Heart right ventricle (tissue), 16 donors: ENCODE results near the gene GLI1. TPM values are rescaled to one million over a fixed set of nuclear protein-coding genes. Genes with fewer than 3 reads are reported as not detected.

Source experiments
- ATAC-seq, 8 donors: fragments of 200-7000 bp; cut with Tn5 transposase; one replicate each; pipeline ENCODE4 v1.9.1; 2020; ENCODE audit warnings: mild to moderate bottlenecking in 8 of 8, moderate library complexity in 8 of 8, moderate number of reproducible peaks in 1 of 8
- DNase-seq, 2 donors: peaks; one replicate each; pipeline ENCODE4 v3.0.0-alpha.2; 2020
- H3K27ac ChIP-seq, 10 donors: fragments of 200-600 bp; sonication (generic) in 2 of 10; one replicate each; pipeline versions ENCODE4 v1.5.0 to v1.8.0; 2020 to 2022; ENCODE audit warnings: mild to moderate bottlenecking in 3 of 10
- H3K27me3 ChIP-seq, 7 donors: fragments of 200-600 bp; one replicate each; pipeline ENCODE4 v1.8.0; 2021 to 2022; ENCODE audit warnings: mild to moderate bottlenecking in 2 of 7
- H3K36me3 ChIP-seq, 9 donors: fragments of 200-600 bp; sonication (generic) in 1 of 9; one replicate each; pipeline versions ENCODE4 v1.5.0 to v1.8.0; 2020 to 2022; ENCODE audit warnings: mild to moderate bottlenecking in 2 of 9
- H3K4me1 ChIP-seq, 9 donors: fragments of 200-600 bp; sonication (generic) in 1 of 9; one replicate each; pipeline versions ENCODE4 v1.5.0 to v1.8.0; 2020 to 2022; ENCODE audit warnings: mild to moderate bottlenecking in 4 of 9
- H3K4me3 ChIP-seq, 10 donors: fragments of 200-600 bp; sonication (generic) in 2 of 10; one replicate each; pipeline versions ENCODE4 v1.5.0 to v1.8.0; 2020 to 2022; ENCODE audit warnings: mild to moderate bottlenecking in 7 of 10, moderate library complexity in 2 of 10
- H3K9me3 ChIP-seq, 11 donors: fragments of 200-600 bp in 10 of 11; sonication (generic) in 2 of 11; one replicate each; pipeline versions ENCODE4 v1.5.0 to v1.8.0; 2013 to 2022; ENCODE audit warnings: mild to moderate bottlenecking in 2 of 11, control low read depth in 1 of 11, moderate library complexity in 1 of 11
- WGBS, 2 donors: extraction: QIAGEN DNeasy Blood & Tissue Kit; methylation state at CpG; one replicate each; pipeline ENCODE4 v1.1.7; 2013; ENCODE audit warnings: inconsistent platforms in 1 of 2; 5-methylcytosine and 5-hydroxymethylcytosine counted together
- intact Hi-C, 10 donors: fragments of 100-400 bp; cut with DNase I; formaldehyde crosslinking; loops; one replicate each; pipeline versions ENCODE4 v1.11.1 to v1.14.2; 2022
- polyA plus RNA-seq, 2 donors: library from polyadenylated mRNA; stranded (reverse); fragments of 200-250 nt; gene quantifications; one replicate each; pipeline ENCODE4 v1.2.3, GENCODE V29; 2013
- total RNA-seq, 10 donors: library from RNA; stranded (reverse); fragmentation: NEBNext Ultra II Directional in 3 of 10; extraction: Animal tissue kit (Norgen Biotek cat#: 25700) in 3 of 10; gene quantifications; one replicate each; pipeline versions ENCODE4 v1.2.1 to v1.2.4, GENCODE V29; 2021 to 2023
- TF ChIP-seq, protein P1 (sequence below), 9 donors: fragments of 200-600 bp; sonication (generic) in 2 of 9; IDR thresholded peaks; one replicate each; pipeline versions ENCODE4 v1.5.0 to v1.8.0; 2021 to 2022; ENCODE audit warnings: antibody characterized with exemption in 9 of 9, mild to moderate bottlenecking in 5 of 9, moderate library complexity in 1 of 9
- donor health status: Arrhythmogenic right ventricular cardiomyopathy.
- donor health status: ischemic (EF 13 %, LVEDD 7.1; RV severe dilation, severe dysfunction).
- donor health status: healthy with polysubstance abuse.
- donor health status: DM: no; HTN: yes; CAD: no.
- donor health status: DM: no; HTN: no; CAD: no.
- donor health status: ischemic (EF 25% LVEDD 6.9; RV normal size, moderate dysfunction).
- donor health status: ischemic (EF 25% LVEDD 5.7; RV mildly dilated, moderate dysfunction).
- donor health status: healthy.
- donor health status: DM: yes; HTN: yes; CAD: no.
- donor health status: Ischemic cardiomyopathy.
- donor health status: ischemic (EF 35%, LVEDD 5.7; RV mildly dilated, moderate dysfunction).
- donor health status: nonischemic (EF 11% LVEDD 7.7; RV severe dilation, severe dysfunction).
- donor health status: DM: yes; HTN: yes; CAD: no.
- donor health status: PGD.
- donor health status: ischemic (EF 29% LVEDD 5.4; RV normal size, mild dysfunction).
- donor health status: nonischemic (EF 23%, LVEDD 6.1; RV moderate dilation, normal function).

Gene GLI1
- total and polyA plus RNA-seq, 12 donors = 0.12 to 1.2 (median 0.59) TPM

DNA sequence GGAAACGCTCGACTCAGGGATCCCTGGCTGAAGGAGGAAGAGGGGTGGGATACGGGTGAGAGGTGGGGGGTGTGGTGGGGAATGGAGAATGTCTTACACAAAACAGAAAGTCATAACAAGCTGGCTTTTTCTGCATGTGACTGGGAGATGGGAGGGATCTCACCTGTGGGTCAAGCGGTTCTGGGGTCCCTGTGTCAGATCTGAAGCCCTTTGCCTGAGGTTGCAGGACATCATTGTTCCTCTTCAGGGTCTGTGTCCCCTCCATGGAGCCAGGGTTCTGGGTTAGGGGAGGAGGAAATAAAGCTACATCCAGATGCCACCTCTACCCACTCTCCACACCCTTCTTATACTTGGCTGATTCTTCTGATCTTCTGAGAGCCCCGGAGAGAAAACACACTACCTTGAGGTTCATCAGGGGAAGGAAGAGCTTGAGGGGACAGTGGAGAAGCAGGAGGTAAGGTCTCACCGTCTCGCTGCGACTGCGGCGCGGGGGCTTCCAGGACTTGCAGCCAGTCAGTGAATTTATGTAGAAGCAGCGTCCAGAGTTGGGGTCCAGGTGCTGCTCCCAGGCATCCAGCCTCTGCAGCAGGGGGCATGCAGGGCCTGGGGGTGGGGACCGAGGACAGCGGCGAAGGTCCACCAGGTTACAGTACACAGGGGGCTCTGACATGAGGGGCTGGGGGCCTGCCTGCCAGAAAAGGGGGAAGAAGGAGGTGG, 17.6 kb downstream of the GLI1 start:
- peaks cover 9 to 80% (median 57%) of the 10 kb centered on the region in 7 donors for H3K27me3 ChIP-seq
- TF ChIP-seq, protein P1, sequence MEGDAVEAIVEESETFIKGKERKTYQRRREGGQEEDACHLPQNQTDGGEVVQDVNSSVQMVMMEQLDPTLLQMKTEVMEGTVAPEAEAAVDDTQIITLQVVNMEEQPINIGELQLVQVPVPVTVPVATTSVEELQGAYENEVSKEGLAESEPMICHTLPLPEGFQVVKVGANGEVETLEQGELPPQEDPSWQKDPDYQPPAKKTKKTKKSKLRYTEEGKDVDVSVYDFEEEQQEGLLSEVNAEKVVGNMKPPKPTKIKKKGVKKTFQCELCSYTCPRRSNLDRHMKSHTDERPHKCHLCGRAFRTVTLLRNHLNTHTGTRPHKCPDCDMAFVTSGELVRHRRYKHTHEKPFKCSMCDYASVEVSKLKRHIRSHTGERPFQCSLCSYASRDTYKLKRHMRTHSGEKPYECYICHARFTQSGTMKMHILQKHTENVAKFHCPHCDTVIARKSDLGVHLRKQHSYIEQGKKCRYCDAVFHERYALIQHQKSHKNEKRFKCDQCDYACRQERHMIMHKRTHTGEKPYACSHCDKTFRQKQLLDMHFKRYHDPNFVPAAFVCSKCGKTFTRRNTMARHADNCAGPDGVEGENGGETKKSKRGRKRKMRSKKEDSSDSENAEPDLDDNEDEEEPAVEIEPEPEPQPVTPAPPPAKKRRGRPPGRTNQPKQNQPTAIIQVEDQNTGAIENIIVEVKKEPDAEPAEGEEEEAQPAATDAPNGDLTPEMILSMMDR (IDR thresholded peaks at IDR 0.05) = no peak
- ATAC-seq = no peak
- intact Hi-C loops = no loop called here
- H3K4me1 ChIP-seq = peaks cover 0 to 71% (median 16%) of the 10 kb centered on the region in 9 donors
- 77 to 80% methylated on average over 15 of the region's 15 CpGs for WGBS, 2 donors
- H3K4me3 ChIP-seq = peak overlapping the region in 8 of 10 donors; percentile 1 to 68 (median 46)
- H3K36me3 ChIP-seq = peaks cover 0 to 32% (median 0%) of the 10 kb centered on the region in 9 donors
- H3K9me3 ChIP-seq = no peaks in the 10 kb centered on the region
- peak overlapping the region in 6 of 10 donors; percentile 17 to 95 (median 42) for H3K27ac ChIP-seq
- DNase-seq = no peak

DNA sequence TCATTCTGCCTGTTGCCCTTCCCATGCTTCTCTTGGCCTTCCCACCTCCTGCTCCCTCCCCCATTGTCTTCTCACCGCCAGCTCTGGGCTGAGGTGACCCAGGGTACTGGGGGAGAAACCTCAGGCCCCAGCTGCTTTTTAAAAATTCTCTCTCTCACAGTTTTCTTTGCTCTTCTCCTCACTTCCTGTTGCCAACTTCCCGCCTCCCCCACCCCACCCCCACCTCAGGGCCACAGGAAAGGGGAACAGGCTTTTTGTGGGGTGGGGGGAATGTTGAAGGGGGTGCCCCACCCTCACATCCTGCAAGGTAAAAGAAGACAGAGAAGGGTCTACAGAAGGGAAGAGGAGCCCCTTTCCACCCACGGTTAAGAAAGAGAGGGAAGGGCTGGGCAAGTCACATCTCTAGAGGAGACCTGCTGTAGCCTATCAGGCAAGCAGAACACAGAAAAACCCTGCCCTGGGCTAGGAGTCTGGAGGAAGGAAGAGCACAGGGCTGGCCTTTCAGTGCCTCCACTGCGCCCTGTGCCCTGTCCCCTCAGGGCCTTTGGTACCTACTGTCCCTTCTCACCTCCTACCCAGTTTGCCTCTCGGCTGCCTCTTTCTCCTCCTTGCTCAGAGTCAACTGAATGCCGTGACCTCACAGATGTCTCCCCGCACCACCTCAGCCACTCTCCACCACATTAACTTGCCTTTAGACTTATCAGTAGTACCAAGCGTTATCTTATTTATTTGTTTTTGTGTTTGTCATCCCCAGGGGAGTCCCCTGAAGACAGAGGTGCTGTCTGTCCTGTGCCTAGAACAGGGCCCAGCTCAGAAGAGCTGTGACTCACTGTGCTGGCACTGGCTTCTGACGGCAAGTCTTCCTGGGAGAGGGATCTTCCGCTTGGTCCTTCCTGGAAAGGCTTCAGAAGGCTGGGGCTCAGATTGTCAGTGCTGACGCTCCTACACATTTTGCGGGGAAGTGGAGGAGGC, 18.4 kb downstream of the GLI1 start:
- WGBS, 2 donors = 65 to 70% methylated on average over 12 of the region's 12 CpGs
- ATAC-seq = peak in 6 of 8 donors; percentile 22 to 49 (median 32)

DNA sequence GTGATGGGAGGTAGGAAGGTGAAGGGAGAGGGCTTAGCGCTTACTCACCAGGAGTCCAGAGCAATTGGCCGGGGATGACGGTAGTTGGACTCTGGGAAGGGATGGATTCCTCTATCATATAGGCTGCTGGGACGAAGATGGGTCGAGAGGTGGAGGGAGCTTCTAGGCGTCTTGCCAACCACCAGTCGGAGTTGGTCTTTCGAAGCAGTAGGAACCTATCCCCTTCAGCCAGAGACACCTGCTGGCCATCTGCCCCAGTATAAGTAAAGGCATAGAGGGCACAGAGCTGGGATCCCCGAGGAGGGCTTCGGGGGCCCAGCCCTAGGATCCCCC, 19.4 kb downstream of the GLI1 start:
- intact Hi-C loops = no loop called here
- Histone ChIP-seq H3K4me3 (peak overlapping the region in 1 of 10 donors; percentile 68), H3K36me3 (peaks cover 0 to 15% (median 0%) of the 10 kb centered on the region in 9 donors), H3K27ac (peak overlapping the region in 5 of 10 donors; percentile 12 to 95 (median 50)), H3K9me3 (no peaks in the 10 kb centered on the region), H3K27me3 (peaks cover 9 to 63% (median 39%) of the 10 kb centered on the region in 7 donors), H3K4me1 (peaks cover 0 to 62% (median 16%) of the 10 kb centered on the region in 9 donors)
- no peak for DNase-seq
- TF ChIP-seq, protein P1 (IDR thresholded peaks at IDR 0.05) = no peak
- no peak for ATAC-seq
- WGBS, 2 donors = 86 to 89% methylated on average over 10 of the region's 10 CpGs

More for the DNA sequence above, 18.4 kb downstream of the GLI1 start:
- Histone ChIP-seq H3K4me1 (peaks cover 0 to 71% (median 16%) of the 10 kb centered on the region in 9 donors), H3K36me3 (peaks cover 0 to 25% (median 0%) of the 10 kb centered on the region in 9 donors), H3K9me3 (no peaks in the 10 kb centered on the region), H3K4me3 (peak overlapping the region in 8 of 10 donors; percentile 1 to 68 (median 46)), H3K27ac (peak overlapping the region in 6 of 10 donors; percentile 17 to 95 (median 42)), H3K27me3 (peaks cover 9 to 73% (median 49%) of the 10 kb centered on the region in 7 donors)
- intact Hi-C loops = no loop called here
- TF ChIP-seq, protein P1 (IDR thresholded peaks at IDR 0.05) = no peak
- DNase-seq = no peak
